HG03045 (cell line): Measurements from ENCODE around the gene TBC1D22A.

Experiments used
- ATAC-seq: cut with Tn5 transposase; IDR thresholded peaks from one replicate; pipeline ENCODE4 v1.9.1; 2021; ENCODE audit warnings: mild to moderate bottlenecking, moderate library complexity; ENCODE audit not compliant: unreplicated experiment

The TBC1D22A gene

GRCh38 chr22:46876357-46876934, 114.0 kb downstream of the TBC1D22A start:
- no peak for ATAC-seq

GRCh38 chr22:46878191-46878948, 115.9 kb downstream of the TBC1D22A start:
- ATAC-seq = no peak

GRCh38 chr22:46879083-46879482, 116.6 kb downstream of the TBC1D22A start:
- ATAC-seq = no peak

GRCh38 chr22:46881373-46882118, 119.1 kb downstream of the TBC1D22A start:
- ATAC-seq = no peak

GRCh38 chr22:46883092-46883910, 120.9 kb downstream of the TBC1D22A start:
- no peak for ATAC-seq

- no peak for ATAC-seq
Observed at GRCh38 chr22:46884365-46884764, 121.9 kb downstream of the TBC1D22A start.

- no peak for ATAC-seq
Observed at GRCh38 chr22:46887978-46888377, 125.5 kb downstream of the TBC1D22A start.

GRCh38 chr22:46890819-46891218, 128.4 kb downstream of the TBC1D22A start:
- ATAC-seq = no peak

GRCh38 chr22:46891382-46891951, 129.0 kb downstream of the TBC1D22A start:
- ATAC-seq = no peak

GRCh38 chr22:46892866-46893265, 130.4 kb downstream of the TBC1D22A start:
- ATAC-seq = no peak

- ATAC-seq = no peak
Observed at GRCh38 chr22:46893281-46894020, 131.0 kb downstream of the TBC1D22A start.

GRCh38 chr22:46894081-46894671, 131.7 kb downstream of the TBC1D22A start:
- no peak for ATAC-seq

GRCh38 chr22:46894851-46895640, 132.6 kb downstream of the TBC1D22A start:
- ATAC-seq = no peak

- no peak for ATAC-seq
Observed at GRCh38 chr22:46895753-46896152, 133.3 kb downstream of the TBC1D22A start.

GRCh38 chr22:46896166-46896565, 133.7 kb downstream of the TBC1D22A start:
- ATAC-seq = no peak

GRCh38 chr22:46896568-46897245, 134.3 kb downstream of the TBC1D22A start:
- no peak for ATAC-seq

GRCh38 chr22:46897246-46897623, 134.8 kb downstream of the TBC1D22A start:
- ATAC-seq = no peak

GRCh38 chr22:46900549-46900948, 138.1 kb downstream of the TBC1D22A start:
- ATAC-seq = no peak
